Calu3 (cell line): ENCODE measurements around the gene YJEFN3. TPM values are rescaled to one million over a fixed set of nuclear protein-coding genes. Genes with fewer than 3 reads are reported as not detected.

ENCODE experiments used
- BruUV-seq: library from RNA; stranded (reverse); fragments of 400-500 nt; replicated peaks from 2 replicates; lab custom pipeline; 2021; lab: Mats Ljungman, UMichigan
- CTCF ChIA-PET: fragments of 300-600 bp; sonication (Branson Sonifier 250); formaldehyde crosslinking; loops from one replicate; lab custom pipeline; 2022; ENCODE audit warnings: antibody characterized with exemption; lab: Charles Lee
- DNase-seq: peaks from one replicate; pipeline ENCODE4 v3.0.0; 2022
- H3K27ac Mint-ChIP-seq: one replicate; pipeline ENCODE4 v1.8.0; 2022; ENCODE audit warnings: mixed read lengths; ENCODE audit not compliant: unreplicated experiment
- H3K27me3 Mint-ChIP-seq: one replicate; pipeline ENCODE4 v1.8.0; 2022; ENCODE audit warnings: mixed read lengths; ENCODE audit not compliant: unreplicated experiment
- H3K36me3 Mint-ChIP-seq: one replicate; pipeline ENCODE4 v1.8.0; 2022; ENCODE audit warnings: mild to moderate bottlenecking, moderate library complexity, mixed read lengths; ENCODE audit not compliant: insufficient read depth, unreplicated experiment
- H3K4me1 Mint-ChIP-seq: one replicate; pipeline ENCODE4 v1.8.0; 2022; ENCODE audit warnings: mild to moderate bottlenecking, low read depth, mixed read lengths; ENCODE audit not compliant: unreplicated experiment
- H3K4me3 Mint-ChIP-seq: one replicate; pipeline ENCODE4 v1.8.0; 2022; ENCODE audit warnings: mild to moderate bottlenecking, low read depth, moderate library complexity, mixed read lengths; ENCODE audit not compliant: unreplicated experiment
- H3K9me3 Mint-ChIP-seq: one replicate; pipeline ENCODE4 v1.8.0; 2022; ENCODE audit warnings: low read depth, mixed read lengths; ENCODE audit not compliant: unreplicated experiment
- CTCF ChIP-seq: fragments of 200-600 bp; IDR thresholded peaks from one replicate; pipeline ENCODE4 v1.8.0; 2022; ENCODE audit warnings: antibody characterized with exemption; ENCODE audit not compliant: unreplicated experiment
- intact Hi-C: fragments of 100-400 bp; cut with micrococcal nuclease; formaldehyde crosslinking; loops from one replicate; pipeline ENCODE4 v1.10.0; 2022; ENCODE audit not compliant: unreplicated experiment
- total RNA-seq: library from RNA; stranded (reverse); gene quantifications from 2 replicates; pipeline ENCODE4 v1.2.3, GENCODE V29; 2022

Gene YJEFN3
- total RNA-seq, 1 experiment from 2014 or later = 10.4 TPM

GRCh38 chr19:19540715-19541515, 12.2 kb downstream of the YJEFN3 start:
- no peaks in the 10 kb centered on the region for H3K9me3 Mint-ChIP-seq
- DNase-seq = peak; percentile 63
- peaks cover 10% of the 10 kb centered on the region for H3K36me3 Mint-ChIP-seq
- H3K27ac Mint-ChIP-seq = no peak overlapping the region
- peaks cover 12% of the 10 kb centered on the region for H3K27me3 Mint-ChIP-seq
- intact Hi-C loops = no loop called here
- TF ChIP-seq CTCF = no peak
- no peak overlapping the region for H3K4me3 Mint-ChIP-seq
- CTCF ChIA-PET = no interaction called here
- H3K4me1 Mint-ChIP-seq = no peaks in the 10 kb centered on the region
- BruUV-seq = no TSS peak

GRCh38 chr19:19541616-19542015, 12.9 kb downstream of the YJEFN3 start:
- Mint-ChIP-seq H3K9me3 (no peaks in the 10 kb centered on the region), H3K27ac (no peak overlapping the region), H3K4me1 (no peaks in the 10 kb centered on the region), H3K4me3 (no peak overlapping the region), H3K27me3 (peaks cover 12% of the 10 kb centered on the region), H3K36me3 (peaks cover 5% of the 10 kb centered on the region)
- intact Hi-C loops = no loop called here
- BruUV-seq = no TSS peak
- no peak for TF ChIP-seq CTCF
- CTCF ChIA-PET = no interaction called here
- DNase-seq = no peak

- BruUV-seq = no TSS peak
- Mint-ChIP-seq H3K27me3 (peaks cover 12% of the 10 kb centered on the region), H3K27ac (no peak overlapping the region), H3K9me3 (no peaks in the 10 kb centered on the region), H3K4me3 (no peak overlapping the region), H3K4me1 (no peaks in the 10 kb centered on the region), H3K36me3 (peaks cover 3% of the 10 kb centered on the region)
- DNase-seq = no peak
- intact Hi-C loops = no loop called here
- CTCF ChIA-PET = no interaction called here
- no peak for TF ChIP-seq CTCF
These were observed 13.8 kb downstream of the YJEFN3 start for GRCh38 chr19:19542507-19542906.

GRCh38 chr19:19543101-19543500, 14.4 kb downstream of the YJEFN3 start:
- H3K27me3 Mint-ChIP-seq = peaks cover 12% of the 10 kb centered on the region
- DNase-seq = no peak
- no peaks in the 10 kb centered on the region for H3K9me3 Mint-ChIP-seq
- no peak overlapping the region for H3K4me3 Mint-ChIP-seq
- H3K36me3 Mint-ChIP-seq = no peaks in the 10 kb centered on the region
- BruUV-seq = no TSS peak
- no peaks in the 10 kb centered on the region for H3K4me1 Mint-ChIP-seq
- no peak overlapping the region for H3K27ac Mint-ChIP-seq
- CTCF ChIA-PET = interaction anchor here (0.6 kb wide), 1 partner anchor 10 kb away, joined by 3 read pairs; no protein-coding TSS in a partner anchor
- intact Hi-C loops = no loop called here
- no peak for TF ChIP-seq CTCF
